PC-9 (cell line): ENCODE measurements around the gene MAP2K1. TPM values are rescaled to one million over a fixed set of nuclear protein-coding genes. Genes with fewer than 3 reads are reported as not detected.

ENCODE experiments used
- BruUV-seq: library from RNA; stranded (reverse); fragments of 400-500 nt; replicated peaks from 2 replicates; lab custom pipeline; 2021; lab: Mats Ljungman, UMichigan
- CTCF ChIA-PET: fragments of 300-600 bp; sonication (Branson Sonifier 250); formaldehyde crosslinking; loops from one replicate; lab custom pipeline; 2022; ENCODE audit warnings: antibody characterized with exemption; lab: Charles Lee
- POLR2A ChIA-PET: fragments of 300-600 bp; sonication (Branson Sonifier 250); formaldehyde crosslinking; loops from one replicate; lab custom pipeline; 2022; ENCODE audit warnings: antibody characterized with exemption; ENCODE audit not compliant: unreplicated experiment; lab: Charles Lee
- DNase-seq, 2 experiments: peaks; one replicate each; pipeline versions ENCODE4 v3.0.0 to v3.0.0-alpha.2; 2015 to 2022; ENCODE audit warnings: mixed read lengths in 1 of 2
- H2AFZ ChIP-seq: fragments of 200-600 bp; sonication (generic); 2 replicates; pipeline ENCODE4 v1.8.1; 2017; ENCODE audit warnings: antibody characterized with exemption
- H3F3A ChIP-seq: fragments of 200-600 bp; sonication (generic); 2 replicates; pipeline ENCODE4 v1.8.1; 2017; ENCODE audit warnings: antibody characterized with exemption, mild to moderate bottlenecking, low read depth; ENCODE audit not compliant: insufficient read depth
- H3K27ac ChIP-seq: fragments of 200-600 bp; sonication (generic); 2 replicates; pipeline ENCODE4 v1.6.1; 2016; ENCODE audit warnings: mixed run types
- H3K27me3 ChIP-seq: fragments of 200-600 bp; sonication (generic); 2 replicates; pipeline ENCODE4 v1.6.1; 2016; ENCODE audit warnings: low read depth, mixed run types; ENCODE audit not compliant: insufficient read depth
- H3K36me3 ChIP-seq: fragments of 200-600 bp; sonication (generic); 2 replicates; pipeline ENCODE4 v1.6.1; 2016; ENCODE audit warnings: low read depth, mixed run types
- H3K4me1 ChIP-seq: fragments of 200-600 bp; sonication (generic); replicated peaks from 2 replicates; pipeline ENCODE4 v1.6.1; 2016; ENCODE audit warnings: mixed run types; ENCODE audit not compliant: insufficient read depth
- H3K4me2 ChIP-seq: fragments of 200-600 bp; sonication (generic); 2 replicates; pipeline ENCODE4 v1.6.1; 2017; ENCODE audit warnings: mixed run types
- H3K4me3 ChIP-seq: fragments of 200-600 bp; sonication (generic); 2 replicates; pipeline ENCODE4 v1.6.1; 2016; ENCODE audit warnings: mixed run types
- H3K79me2 ChIP-seq: fragments of 200-600 bp; sonication (generic); 2 replicates; pipeline ENCODE4 v1.6.1; 2017; ENCODE audit warnings: low read depth, mixed run types
- H3K9me2 ChIP-seq: fragments of 200-600 bp; sonication (generic); 2 replicates; pipeline ENCODE4 v1.8.1; 2017; ENCODE audit warnings: mild to moderate bottlenecking; ENCODE audit not compliant: insufficient read depth
- H3K9me3 ChIP-seq: fragments of 200-600 bp; sonication (generic); 2 replicates; pipeline ENCODE4 v1.8.1; 2016; ENCODE audit warnings: low read depth; ENCODE audit not compliant: insufficient read depth
- H4K20me1 ChIP-seq: fragments of 200-600 bp; sonication (generic); 2 replicates; pipeline ENCODE4 v1.8.1; 2017; ENCODE audit not compliant: insufficient read depth
- EZH2 ChIP-seq: fragments of 200-600 bp; sonication (generic); IDR thresholded peaks from 2 replicates; pipeline ENCODE4 v1.8.0; 2017; ENCODE audit warnings: antibody characterized with exemption, low read depth
- intact Hi-C: fragments of 100-400 bp; cut with micrococcal nuclease; formaldehyde crosslinking; loops from one replicate; pipeline ENCODE4 v1.10.0; 2022; ENCODE audit not compliant: unreplicated experiment
- total RNA-seq: library from RNA; stranded (reverse); gene quantifications from 2 replicates; pipeline ENCODE4 v1.2.3, GENCODE V29; 2021
- TF ChIP-seq, protein P1 (sequence below): fragments of 200-600 bp; sonication (generic); conservative IDR thresholded peaks from 2 replicates; pipeline ENCODE4 v1.6.1; 2017; ENCODE audit warnings: mixed run types, antibody characterized with exemption, mild to moderate bottlenecking, moderate library complexity

The MAP2K1 gene
- total RNA-seq, 1 experiment from 2014 or later = 78.6 TPM

DNA sequence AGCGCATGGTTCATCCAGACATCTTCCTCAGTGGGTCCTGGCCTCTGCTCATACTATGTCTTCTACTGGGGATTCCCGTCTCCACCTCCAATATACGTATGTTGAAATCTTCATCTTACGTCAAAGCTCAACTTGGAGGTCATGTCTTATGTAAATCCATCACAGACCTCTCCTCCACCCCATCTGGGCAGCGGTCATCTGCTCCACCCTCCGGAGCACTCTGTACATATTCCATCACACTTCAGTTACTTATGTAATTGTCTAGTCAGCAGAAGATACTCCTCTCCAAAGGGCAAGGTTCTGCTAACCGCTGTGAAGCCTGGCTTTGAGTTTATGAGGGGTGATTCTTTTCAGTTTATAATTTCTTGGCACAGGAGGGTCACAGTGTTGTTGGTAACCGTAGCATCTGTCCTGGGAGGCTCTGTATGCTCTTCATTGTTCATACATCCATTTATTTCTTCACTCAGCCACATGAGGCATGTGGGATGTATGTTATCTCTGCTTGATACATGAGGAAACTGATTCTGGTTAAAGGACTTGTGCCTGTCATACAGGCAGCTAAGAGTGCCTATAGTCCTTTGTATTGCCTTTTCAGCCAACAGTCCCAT lies 22.1 kb downstream of the MAP2K1 start:
- Histone ChIP-seq H3K79me2 (peaks cover 89% of the 10 kb centered on the region), H3K4me1 (no peaks in the 10 kb centered on the region), H4K20me1 (peaks cover 6% of the 10 kb centered on the region; the same call in 1 of the 2 replicates), H3F3A (no peaks in the 10 kb centered on the region), H3K9me3 (no peaks in the 10 kb centered on the region), H3K27ac (no peak overlapping the region), H3K4me3 (no peak overlapping the region), H3K27me3 (no peaks in the 10 kb centered on the region), H3K36me3 (no peaks in the 10 kb centered on the region), H3K9me2 (no peaks in the 10 kb centered on the region), H3K4me2 (no peak overlapping the region), H2AFZ (no peak overlapping the region)
- TF ChIP-seq EZH2 = no peak
- TF ChIP-seq, protein P1, sequence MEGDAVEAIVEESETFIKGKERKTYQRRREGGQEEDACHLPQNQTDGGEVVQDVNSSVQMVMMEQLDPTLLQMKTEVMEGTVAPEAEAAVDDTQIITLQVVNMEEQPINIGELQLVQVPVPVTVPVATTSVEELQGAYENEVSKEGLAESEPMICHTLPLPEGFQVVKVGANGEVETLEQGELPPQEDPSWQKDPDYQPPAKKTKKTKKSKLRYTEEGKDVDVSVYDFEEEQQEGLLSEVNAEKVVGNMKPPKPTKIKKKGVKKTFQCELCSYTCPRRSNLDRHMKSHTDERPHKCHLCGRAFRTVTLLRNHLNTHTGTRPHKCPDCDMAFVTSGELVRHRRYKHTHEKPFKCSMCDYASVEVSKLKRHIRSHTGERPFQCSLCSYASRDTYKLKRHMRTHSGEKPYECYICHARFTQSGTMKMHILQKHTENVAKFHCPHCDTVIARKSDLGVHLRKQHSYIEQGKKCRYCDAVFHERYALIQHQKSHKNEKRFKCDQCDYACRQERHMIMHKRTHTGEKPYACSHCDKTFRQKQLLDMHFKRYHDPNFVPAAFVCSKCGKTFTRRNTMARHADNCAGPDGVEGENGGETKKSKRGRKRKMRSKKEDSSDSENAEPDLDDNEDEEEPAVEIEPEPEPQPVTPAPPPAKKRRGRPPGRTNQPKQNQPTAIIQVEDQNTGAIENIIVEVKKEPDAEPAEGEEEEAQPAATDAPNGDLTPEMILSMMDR = no peak
- no TSS peak for BruUV-seq
- intact Hi-C loops = no loop called here
- CTCF ChIA-PET = no interaction called here
- POLR2A ChIA-PET = no interaction called here
- DNase-seq = no peak

DNA sequence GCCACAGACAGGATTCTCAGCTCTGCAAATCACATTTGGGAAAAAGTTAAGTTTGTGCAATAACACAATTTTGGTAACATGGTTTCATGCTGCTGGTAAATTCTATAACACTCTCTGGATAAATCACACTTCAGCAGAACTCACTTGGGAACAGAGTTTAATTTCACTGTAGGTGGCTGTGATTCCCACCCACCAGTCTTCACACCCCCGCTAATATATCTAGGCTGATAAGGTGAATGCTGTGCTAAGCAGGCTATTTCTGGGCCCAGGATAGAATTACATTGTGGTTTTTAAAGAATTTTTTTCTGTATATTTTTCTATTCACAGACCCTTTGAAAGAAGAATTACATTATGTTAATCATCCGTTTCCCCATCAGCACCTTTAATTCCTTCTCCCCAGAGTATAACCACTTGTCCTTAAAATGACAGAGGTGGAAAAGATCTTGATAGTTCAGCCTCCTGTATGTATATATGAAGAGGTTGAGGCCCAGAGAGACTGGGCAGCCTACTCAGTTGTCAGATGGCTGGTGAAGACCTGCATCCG lies 22.9 kb downstream of the MAP2K1 start:
- no peaks in the 10 kb centered on the region for H3K9me2 ChIP-seq
- BruUV-seq = no TSS peak
- no peak for DNase-seq
- no peaks in the 10 kb centered on the region for H3K9me3 ChIP-seq
- H3K27me3 ChIP-seq = no peaks in the 10 kb centered on the region
- peaks cover 85% of the 10 kb centered on the region for H3K79me2 ChIP-seq
- no peaks in the 10 kb centered on the region for H3F3A ChIP-seq
- H2AFZ ChIP-seq = no peak overlapping the region
- no peak overlapping the region for H3K4me2 ChIP-seq
- no peaks in the 10 kb centered on the region for H3K4me1 ChIP-seq
- no peaks in the 10 kb centered on the region for H3K36me3 ChIP-seq
- peaks cover 2% of the 10 kb centered on the region; the same call in 1 of the 2 replicates for H4K20me1 ChIP-seq
- intact Hi-C loops = no loop called here
- TF ChIP-seq EZH2 = no peak
- TF ChIP-seq, protein P1 = no peak
- ChIA-PET CTCF (no interaction called here), POLR2A (no interaction called here)
- no peak overlapping the region for H3K4me3 ChIP-seq
- no peak overlapping the region for H3K27ac ChIP-seq

DNA sequence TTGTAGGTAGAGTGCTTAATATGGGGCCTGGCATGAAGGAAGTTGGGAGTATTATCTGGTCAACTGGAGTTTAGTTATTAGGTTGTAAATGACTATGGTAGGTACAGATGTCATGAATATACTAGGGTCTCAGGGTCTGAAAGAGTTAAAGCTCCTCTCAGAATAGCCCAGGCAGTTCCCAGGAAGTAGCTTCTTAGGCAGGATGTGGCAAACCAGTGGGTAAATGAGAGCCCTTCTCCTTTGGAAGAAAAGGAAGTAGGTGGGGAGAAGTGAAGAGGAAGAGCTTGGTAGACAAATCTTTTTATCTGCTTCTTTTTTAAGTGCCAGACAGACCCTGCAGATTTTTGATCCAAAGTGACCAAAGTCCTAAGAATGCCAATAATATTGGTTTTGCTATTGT lies 24.5 kb downstream of the MAP2K1 start:
- Histone ChIP-seq H4K20me1 (no peaks in the 10 kb centered on the region), H3F3A (no peaks in the 10 kb centered on the region), H2AFZ (no peak overlapping the region), H3K27ac (no peak overlapping the region), H3K79me2 (peaks cover 75% of the 10 kb centered on the region), H3K9me2 (no peaks in the 10 kb centered on the region), H3K36me3 (no peaks in the 10 kb centered on the region), H3K4me1 (no peaks in the 10 kb centered on the region), H3K4me2 (no peak overlapping the region), H3K27me3 (no peaks in the 10 kb centered on the region), H3K9me3 (no peaks in the 10 kb centered on the region), H3K4me3 (no peak overlapping the region)
- CTCF ChIA-PET = no interaction called here
- POLR2A ChIA-PET = no interaction called here
- intact Hi-C loops = no loop called here
- no peak for TF ChIP-seq EZH2
- TF ChIP-seq, protein P1 = no peak
- no TSS peak for BruUV-seq
- DNase-seq = no peak
